Keratinocyte (primary cell): Measurements from ENCODE around the gene COA8. TPM values are rescaled to one million over a fixed set of nuclear protein-coding genes. Genes with fewer than 3 reads are reported as not detected.

Experiments
- DNase-seq: peaks from one replicate; pipeline ENCODE4 v3.0.0-alpha.2; 2011; ENCODE audit warnings: low read depth, missing footprints, low spot score
- FAIRE-seq: peaks from 2 replicates; lab custom pipeline; 2011; peaks lifted over from hg19 to GRCh38; lab: Jason Lieb, UNC
- H2AFZ ChIP-seq: 2 replicates; pipeline ENCODE4 v1.6.0; 2012; ENCODE audit warnings: low read length, control low read depth, inconsistent platforms; ENCODE audit not compliant: control insufficient read depth
- H3K27ac ChIP-seq: 2 replicates; pipeline ENCODE4 v1.5.1; 2011; ENCODE audit warnings: low read length; ENCODE audit not compliant: control insufficient read depth, insufficient read depth
- H3K27me3 ChIP-seq: 3 replicates; pipeline ENCODE4 v1.6.0; 2011; ENCODE audit warnings: low read length; ENCODE audit not compliant: control insufficient read depth, insufficient read depth; ENCODE audit errors: extremely low read depth
- H3K36me3 ChIP-seq, 2 experiments: 2 replicates in 1 of 2; 3 replicates in 1 of 2; pipeline ENCODE4 v1.5.1; 2011; ENCODE audit warnings: low read length in 2 of 2, mild to moderate bottlenecking in 1 of 2; ENCODE audit not compliant: control insufficient read depth in 2 of 2, insufficient read depth in 2 of 2; ENCODE audit errors: extremely low read depth in 1 of 2
- H3K4me1 ChIP-seq: 3 replicates; pipeline ENCODE4 v1.5.1; 2011; ENCODE audit warnings: low read length; ENCODE audit not compliant: control insufficient read depth, insufficient read depth; ENCODE audit errors: extremely low read depth
- H3K4me2 ChIP-seq: 3 replicates; pipeline ENCODE4 v1.6.0; 2011; ENCODE audit warnings: low read depth, low read length; ENCODE audit not compliant: control insufficient read depth, insufficient read depth; ENCODE audit errors: extremely low read depth
- H3K4me3 ChIP-seq, 3 experiments: fragments of 200-600 bp in 1 of 3; sonication (generic) in 1 of 3; 2 replicates in 2 of 3; 3 replicates in 1 of 3; pipeline ENCODE4 v1.5.1; 2011 to 2016; ENCODE audit warnings: low read length in 3 of 3, mild to moderate bottlenecking in 3 of 3, control low read depth in 2 of 3, inconsistent platforms in 1 of 3, low read depth in 1 of 3, mixed read lengths in 1 of 3, mixed run types in 1 of 3, moderate library complexity in 1 of 3; ENCODE audit not compliant: control insufficient read depth in 2 of 3, insufficient read depth in 2 of 3; ENCODE audit errors: extremely low read depth in 1 of 3
- H3K79me2 ChIP-seq: 2 replicates; pipeline ENCODE4 v1.6.0; 2012; ENCODE audit warnings: low read length; ENCODE audit not compliant: control insufficient read depth, insufficient read depth
- H3K9ac ChIP-seq: 3 replicates; pipeline ENCODE4 v1.6.0; 2011; ENCODE audit warnings: low read length; ENCODE audit not compliant: control insufficient read depth, insufficient read depth; ENCODE audit errors: extremely low read depth
- H3K9me1 ChIP-seq: 3 replicates; pipeline ENCODE4 v1.6.0; 2011; ENCODE audit warnings: low read length; ENCODE audit not compliant: control insufficient read depth, insufficient read depth; ENCODE audit errors: extremely low read depth
- H3K9me3 ChIP-seq: 2 replicates; pipeline ENCODE4 v1.5.1; 2012; ENCODE audit warnings: low read depth, low read length; ENCODE audit not compliant: control insufficient read depth
- H4K20me1 ChIP-seq: 3 replicates; pipeline ENCODE4 v1.6.0; 2011; ENCODE audit warnings: low read length; ENCODE audit not compliant: control insufficient read depth, insufficient read depth; ENCODE audit errors: extremely low read depth
- EZH2 ChIP-seq: IDR thresholded peaks from one replicate; pipeline ENCODE4 v1.6.1; 2012; ENCODE audit warnings: inconsistent platforms, mild to moderate bottlenecking, low read length, moderate library complexity
- dilution Hi-C: fragments of 300-500 bp; cut with MboI; formaldehyde crosslinking; loops from one replicate; pipeline ENCODE4 v1.7.0; 2020; ENCODE audit warnings: low sequenced_read_pairs; ENCODE audit not compliant: extremely low pct_ligation_motif_present
- polyA plus RNA-seq, 5 experiments: library from polyadenylated mRNA; depleted of rRNA in 3 of 5; stranded (reverse) in 3 of 5; stranded (forward) in 1 of 5; unstranded in 1 of 5; fragments of >200 nt; gene quantifications; 1 replicate in 1 of 5; 2 replicates in 3 of 5; 3 replicates in 1 of 5; pipeline versions ENCODE4 v1.2.1 to v1.2.3, GENCODE V29; 2011 to 2012; ENCODE audit warnings: missing spikeins in 2 of 5, low read depth in 1 of 5, low replicate concordance in 1 of 5
- TF ChIP-seq, protein P1 (sequence below), 3 experiments: IDR thresholded peaks in 1 of 3; conservative IDR thresholded peaks in 1 of 3; optimal IDR thresholded peaks in 1 of 3; 2 replicates in 2 of 3; 3 replicates in 1 of 3; pipeline versions ENCODE3 to v1.5.1; 2011; ENCODE audit warnings: low read length in 3 of 3, mild to moderate bottlenecking in 3 of 3, moderate library complexity in 2 of 3, control low read depth in 1 of 3, inconsistent platforms in 1 of 3; ENCODE audit not compliant: insufficient read depth in 2 of 3; ENCODE audit errors: extremely low read depth in 1 of 3

Gene COA8
- polyA plus RNA-seq, 1 donor (not counting 4 experiments of a cell fraction or from before 2014, with no cell fraction given): 24.8 TPM

DNA sequence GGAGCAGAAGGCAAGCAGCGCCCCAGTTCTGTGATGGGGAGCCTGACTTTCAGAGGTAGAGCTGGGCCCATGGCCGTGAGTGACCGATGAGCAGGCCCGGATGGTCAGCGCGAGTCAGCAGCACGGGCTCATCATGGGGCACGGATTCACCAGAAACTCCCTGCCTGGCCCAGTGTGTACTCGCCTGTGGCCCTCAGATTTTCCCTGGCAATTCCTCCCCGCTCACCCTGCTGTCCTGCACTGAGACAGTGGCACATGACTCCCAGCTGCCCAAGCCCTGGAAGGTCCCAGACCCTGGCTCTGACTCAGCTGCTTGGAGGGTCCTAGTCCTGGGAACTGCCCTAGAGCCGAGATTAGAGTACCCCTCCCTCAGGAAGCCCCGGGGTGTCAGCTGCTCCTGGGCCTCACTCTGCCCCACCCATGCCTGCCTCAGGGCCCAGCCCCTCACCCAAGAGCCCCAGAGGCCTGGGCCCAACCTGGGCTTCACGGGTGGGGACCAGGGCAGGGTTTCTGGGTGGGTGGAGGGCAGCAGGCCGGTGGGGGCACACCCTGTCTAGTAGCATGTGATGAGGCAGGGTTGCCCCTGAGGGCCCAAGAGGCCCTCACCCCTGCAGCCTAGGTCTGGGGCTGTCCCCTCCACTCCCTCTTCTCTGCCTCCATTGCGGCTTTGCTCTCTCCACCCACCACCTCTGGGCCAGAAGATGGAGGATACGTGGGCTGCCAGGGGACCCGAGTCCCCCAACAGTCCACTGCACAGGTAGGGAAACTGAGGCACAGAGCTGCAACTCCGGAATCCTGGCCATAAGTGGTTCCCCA, 25.4 kb upstream of the COA8 start:
- DNase-seq: no peak
- no peak overlapping the region for H3K4me2 ChIP-seq
- no peak overlapping the region for H3K27ac ChIP-seq
- H3K9me3 ChIP-seq: no peaks in the 10 kb centered on the region
- TF ChIP-seq, protein P1, sequence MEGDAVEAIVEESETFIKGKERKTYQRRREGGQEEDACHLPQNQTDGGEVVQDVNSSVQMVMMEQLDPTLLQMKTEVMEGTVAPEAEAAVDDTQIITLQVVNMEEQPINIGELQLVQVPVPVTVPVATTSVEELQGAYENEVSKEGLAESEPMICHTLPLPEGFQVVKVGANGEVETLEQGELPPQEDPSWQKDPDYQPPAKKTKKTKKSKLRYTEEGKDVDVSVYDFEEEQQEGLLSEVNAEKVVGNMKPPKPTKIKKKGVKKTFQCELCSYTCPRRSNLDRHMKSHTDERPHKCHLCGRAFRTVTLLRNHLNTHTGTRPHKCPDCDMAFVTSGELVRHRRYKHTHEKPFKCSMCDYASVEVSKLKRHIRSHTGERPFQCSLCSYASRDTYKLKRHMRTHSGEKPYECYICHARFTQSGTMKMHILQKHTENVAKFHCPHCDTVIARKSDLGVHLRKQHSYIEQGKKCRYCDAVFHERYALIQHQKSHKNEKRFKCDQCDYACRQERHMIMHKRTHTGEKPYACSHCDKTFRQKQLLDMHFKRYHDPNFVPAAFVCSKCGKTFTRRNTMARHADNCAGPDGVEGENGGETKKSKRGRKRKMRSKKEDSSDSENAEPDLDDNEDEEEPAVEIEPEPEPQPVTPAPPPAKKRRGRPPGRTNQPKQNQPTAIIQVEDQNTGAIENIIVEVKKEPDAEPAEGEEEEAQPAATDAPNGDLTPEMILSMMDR (optimal IDR thresholded peaks at IDR 0.05 in 1 of 3, IDR thresholded peaks at IDR 0.05 in 1 of 3, conservative IDR thresholded peaks at IDR 0.05 in 1 of 3; ENCODE audit: extremely low read depth in 1 of 3, insufficient read depth in 2 of 3, low read length in 3 of 3): no peak
- no peak for TF ChIP-seq EZH2
- H3K27me3 ChIP-seq: no peaks in the 10 kb centered on the region
- no peak overlapping the region for H3K4me3 ChIP-seq
- dilution Hi-C loops: no loop called here
- H3K36me3 ChIP-seq: peaks cover 0 to 13% of the 10 kb centered on the region in 2 experiments
- H3K9me1 ChIP-seq: no peaks in the 10 kb centered on the region
- H2AFZ ChIP-seq: no peak overlapping the region
- FAIRE-seq: no peak
- H3K4me1 ChIP-seq: peaks cover 29% of the 10 kb centered on the region
- H4K20me1 ChIP-seq: no peaks in the 10 kb centered on the region
- no peak overlapping the region for H3K9ac ChIP-seq
- peaks cover under 1% of the 10 kb centered on the region for H3K79me2 ChIP-seq

DNA sequence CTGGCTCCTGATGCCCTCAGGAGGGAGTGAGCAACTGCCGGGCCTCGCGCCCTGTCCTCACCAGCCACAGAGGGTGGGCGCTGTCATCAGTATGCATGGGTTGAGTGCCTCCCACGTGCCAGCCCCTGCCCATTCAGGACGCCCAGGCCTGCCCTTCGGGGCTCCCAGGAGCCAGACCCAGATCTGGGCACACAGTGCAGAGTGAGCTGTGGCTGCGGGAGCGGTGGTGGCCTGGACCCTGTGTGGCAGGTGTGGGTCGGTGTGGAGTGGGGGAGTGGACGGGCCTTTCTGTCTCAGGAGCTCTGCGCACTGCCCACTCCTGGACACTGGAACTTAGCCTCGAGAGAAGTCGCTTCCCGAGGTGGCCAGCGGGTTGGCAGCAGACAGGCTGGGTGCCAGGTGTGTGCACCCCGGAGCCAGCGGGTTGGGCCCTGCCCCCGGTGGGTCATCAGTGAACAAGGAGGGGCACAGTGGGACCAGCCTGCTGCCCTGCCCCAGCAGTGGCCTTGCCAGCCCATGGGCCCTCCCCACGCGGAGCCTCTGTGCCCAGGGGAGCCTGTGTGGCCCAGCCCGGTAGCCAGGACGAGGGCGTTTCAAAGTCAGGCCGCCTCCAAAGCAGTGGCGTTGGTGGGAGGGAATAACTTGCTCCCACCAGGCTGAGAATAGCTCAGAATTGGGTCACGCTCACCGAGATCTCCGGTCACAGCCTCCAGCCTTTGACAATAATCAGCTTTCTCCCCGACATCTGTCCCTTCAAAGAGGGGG, 24.3 kb upstream of the COA8 start:
- H3K36me3 ChIP-seq: peaks cover 0 to 9% of the 10 kb centered on the region in 2 experiments
- no peaks in the 10 kb centered on the region for H3K9me1 ChIP-seq
- DNase-seq (no peak), FAIRE-seq (no peak)
- no peaks in the 10 kb centered on the region for H4K20me1 ChIP-seq
- H3K4me3 ChIP-seq: no peak overlapping the region
- dilution Hi-C loops: no loop called here
- no peak overlapping the region for H3K9ac ChIP-seq
- H3K79me2 ChIP-seq: no peaks in the 10 kb centered on the region
- H3K27ac ChIP-seq: no peak overlapping the region
- H3K27me3 ChIP-seq: no peaks in the 10 kb centered on the region
- H3K4me1 ChIP-seq: peaks cover 29% of the 10 kb centered on the region
- H3K9me3 ChIP-seq: no peaks in the 10 kb centered on the region
- TF ChIP-seq, protein P1 (optimal IDR thresholded peaks at IDR 0.05 in 1 of 3, IDR thresholded peaks at IDR 0.05 in 1 of 3, conservative IDR thresholded peaks at IDR 0.05 in 1 of 3; ENCODE audit: extremely low read depth in 1 of 3, insufficient read depth in 2 of 3, low read length in 3 of 3): no peak
- no peak for TF ChIP-seq EZH2
- no peak overlapping the region for H2AFZ ChIP-seq
- H3K4me2 ChIP-seq: no peak overlapping the region
